ENCODE data around the gene MAML2. TPM values are rescaled to one million over a fixed set of nuclear protein-coding genes. Genes with fewer than 3 reads are reported as not detected.

MAML2 gene
- polyA plus RNA-seq, 1 of the 3 experiments (the other 2 are of a cell fraction): 20.1 TPM

- Histone ChIP-seq H3F3A (replicated peaks; ENCODE audit: insufficient read depth) (peaks cover 18% of the 10 kb centered on the region), H3K9me3 (no peaks in the 10 kb centered on the region), H3K4me2 (no peak overlapping the region), H3K36me3 (replicated peaks in 1 of 2; ENCODE audit: control insufficient read depth in 1 of 2, insufficient read depth in 2 of 2, low read length in 1 of 2) (no peaks in the 10 kb centered on the region), H3K79me2 (ENCODE audit: insufficient read depth) (peaks cover 6% of the 10 kb centered on the region; the same call in 1 of the 2 replicates), H3K27ac (ENCODE audit: low read depth in 2 of 2, low read length in 1 of 2) (no peak overlapping the region), H3K4me1 (ENCODE audit: control insufficient read depth in 1 of 2, insufficient read depth in 2 of 2, low read depth in 1 of 2, low read length in 1 of 2) (peaks cover 0 to 2% of the 10 kb centered on the region in 2 experiments; a peak in 1 of 4 replicates), H2AFZ (ENCODE audit: low read depth) (no peak overlapping the region), H3K4me3 (ENCODE audit: low read depth in 2 of 2, low read length in 1 of 2) (no peak overlapping the region), H3K9me2 (no peaks in the 10 kb centered on the region), H3K9ac (no peak overlapping the region), H4K20me1 (ENCODE audit: insufficient read depth) (no peaks in the 10 kb centered on the region), H3K27me3 (ENCODE audit: insufficient read depth) (no peaks in the 10 kb centered on the region)
- 94% methylated on average over 5 of the region's 5 CpGs for WGBS (ENCODE audit: low lambda C conversion rate)
- POLR2A ChIA-PET: no interaction called here
- DNase-seq: no peak
- CTCF ChIA-PET: interaction anchor here (1.5 kb wide), 1 partner anchor 321 kb away, joined by 5 read pairs; no protein-coding TSS in a partner anchor
- TF ChIP-seq FOXJ3 (CRISPR knock-in tag; IDR thresholded peaks at IDR 0.05): no peak
- no peak for TF ChIP-seq EP300 (IDR thresholded peaks at IDR 0.05; ENCODE audit: borderline replicate concordance in 1 of 2, low read depth in 1 of 2, low read length in 1 of 2)
- no peak for TF ChIP-seq USF1 (IDR thresholded peaks at IDR 0.05; ENCODE audit: borderline replicate concordance, low read depth)
- TF ChIP-seq MEF2A (IDR thresholded peaks at IDR 0.05; ENCODE audit: borderline replicate concordance, low read depth): no peak
- TF ChIP-seq JUND (IDR thresholded peaks at IDR 0.05): no peak
- TF ChIP-seq GATA2 (CRISPR knock-in tag; IDR thresholded peaks at IDR 0.05): no peak
- TF ChIP-seq YY1 (IDR thresholded peaks at IDR 0.05; ENCODE audit: low read depth): no peak
- no peak for TF ChIP-seq REST (IDR thresholded peaks at IDR 0.05; ENCODE audit: low read depth, low read length)
- no peak for TF ChIP-seq ELF1 (IDR thresholded peaks at IDR 0.05)
- no peak for TF ChIP-seq TAF1 (IDR thresholded peaks at IDR 0.05; ENCODE audit: borderline replicate concordance, low read depth, low read length)
- TF ChIP-seq CHD2 (IDR thresholded peaks at IDR 0.05; ENCODE audit: low read length, partially characterized antibody): no peak
- no peak for TF ChIP-seq MAX (IDR thresholded peaks at IDR 0.05; ENCODE audit: low read depth)
- no peak for TF ChIP-seq ZBTB33 (IDR thresholded peaks at IDR 0.05; ENCODE audit: borderline replicate concordance, low read depth)
- no peak for TF ChIP-seq RXRA (IDR thresholded peaks at IDR 0.05; ENCODE audit: borderline replicate concordance, low read depth)
- TF ChIP-seq SMC3 (IDR thresholded peaks at IDR 0.05; ENCODE audit: low read depth, low read length): no peak
- TF ChIP-seq NFIC (IDR thresholded peaks at IDR 0.05; ENCODE audit: borderline replicate concordance): no peak
- TF ChIP-seq GABPA (IDR thresholded peaks at IDR 0.05; ENCODE audit: low read depth): no peak
- TF ChIP-seq FOXM1 (IDR thresholded peaks at IDR 0.05; ENCODE audit: low read depth): no peak
- no peak for TF ChIP-seq EZH2phosphoT487 (IDR thresholded peaks at IDR 0.05; ENCODE audit: borderline replicate concordance, low read depth)
Measured at GRCh38 chr11:96021901-96022650, 320.9 kb downstream of the MAML2 start.

Data from SK-N-SH (cell line).